CD4-positive, alpha-beta memory T cell (primary cell): ENCODE results near the gene KCNIP4. TPM values are rescaled to one million over a fixed set of nuclear protein-coding genes. Genes with fewer than 3 reads are reported as not detected.

Experiments
- CTCF ChIA-PET: fragments of 350-600 bp; sonication (Branson Sonifier 250); formaldehyde crosslinking; loops from one replicate; lab custom pipeline; 2021; ENCODE audit warnings: inconsistent platforms; ENCODE audit not compliant: partially characterized antibody; lab: Charles Lee
- POLR2A ChIA-PET: fragments of 350-600 bp; sonication (Branson Sonifier 250); formaldehyde crosslinking; loops from one replicate; lab custom pipeline; 2021; ENCODE audit not compliant: partially characterized antibody; lab: Charles Lee
- DNase-seq, 5 donors: peaks; one replicate each; pipeline versions ENCODE4 v3.0.0 to v3.0.0-alpha.2; 2020 to 2022; ENCODE audit warnings: mixed read lengths in 1 of 5
- H3K27ac ChIP-seq: one replicate; pipeline ENCODE4 v1.7.0; 2013; ENCODE audit warnings: low read depth, low read length
- H3K27me3 ChIP-seq: 2 replicates; pipeline ENCODE4 v1.7.0; 2013; ENCODE audit warnings: mild to moderate bottlenecking, low read length, moderate library complexity; ENCODE audit not compliant: insufficient read depth
- H3K36me3 ChIP-seq: 2 replicates; pipeline ENCODE4 v1.7.0; 2013; ENCODE audit warnings: mild to moderate bottlenecking, low read length, moderate library complexity; ENCODE audit not compliant: insufficient read depth
- H3K4me1 ChIP-seq: 2 replicates; pipeline ENCODE4 v1.7.0; 2013; ENCODE audit warnings: mild to moderate bottlenecking, low read length, moderate library complexity; ENCODE audit not compliant: insufficient read depth
- H3K4me3 ChIP-seq, 2 donors: one replicate each; pipeline ENCODE4 v1.7.0; 2013; ENCODE audit warnings: low read length in 2 of 2, mild to moderate bottlenecking in 1 of 2
- H3K9me3 ChIP-seq, 2 donors: one replicate each; pipeline ENCODE4 v1.7.0; 2013; ENCODE audit warnings: low read length in 2 of 2, control low read depth in 1 of 2; ENCODE audit not compliant: control insufficient read depth in 1 of 2
- H3K27ac Mint-ChIP-seq, 7 donors: one replicate each; pipeline ENCODE4 v1.8.0; 2020 to 2021; ENCODE audit warnings: mixed read lengths in 7 of 7, mild to moderate bottlenecking in 6 of 7, inconsistent platforms in 3 of 7, moderate library complexity in 3 of 7
- H3K27me3 Mint-ChIP-seq, 2 donors: one replicate each; pipeline ENCODE4 v1.8.0; 2020 to 2021; ENCODE audit warnings: mixed read lengths in 2 of 2
- H3K36me3 Mint-ChIP-seq, 2 donors: one replicate each; pipeline ENCODE4 v1.8.0; 2020 to 2021; ENCODE audit warnings: mixed read lengths in 2 of 2, inconsistent platforms in 1 of 2, mild to moderate bottlenecking in 1 of 2
- H3K4me1 Mint-ChIP-seq, 4 donors: one replicate each; pipeline ENCODE4 v1.8.0; 2020 to 2021; ENCODE audit warnings: mixed read lengths in 4 of 4, mild to moderate bottlenecking in 1 of 4
- H3K4me3 Mint-ChIP-seq, 8 donors: one replicate each; pipeline ENCODE4 v1.8.0; 2020 to 2021; ENCODE audit warnings: mixed read lengths in 8 of 8, mild to moderate bottlenecking in 7 of 8, moderate library complexity in 6 of 8, inconsistent platforms in 3 of 8
- H3K9me3 Mint-ChIP-seq, 8 donors: one replicate each; pipeline ENCODE4 v1.8.0; 2020 to 2021; ENCODE audit warnings: mixed read lengths in 8 of 8, mild to moderate bottlenecking in 5 of 8, inconsistent platforms in 3 of 8, moderate library complexity in 1 of 8
- intact Hi-C: fragments of 100-400 bp; cut with micrococcal nuclease; formaldehyde crosslinking; loops from one replicate; pipeline ENCODE4 v1.15.1; 2023
- polyA plus RNA-seq, 2 donors: library from polyadenylated mRNA; unstranded; fragments of 300-500 nt; fragmentation: Illumina TruSeq; gene quantifications; one replicate each; pipeline ENCODE4 v1.2.3, GENCODE V29; 2021
- total RNA-seq, 2 experiments: library from RNA; stranded (reverse); gene quantifications; one replicate each; pipeline ENCODE4 v1.2.3, GENCODE V29; 2021

Gene KCNIP4
- total and polyA plus RNA-seq, 4 experiments from 2014 or later: 0.11 to 0.26 TPM; not detected in 2

DNA sequence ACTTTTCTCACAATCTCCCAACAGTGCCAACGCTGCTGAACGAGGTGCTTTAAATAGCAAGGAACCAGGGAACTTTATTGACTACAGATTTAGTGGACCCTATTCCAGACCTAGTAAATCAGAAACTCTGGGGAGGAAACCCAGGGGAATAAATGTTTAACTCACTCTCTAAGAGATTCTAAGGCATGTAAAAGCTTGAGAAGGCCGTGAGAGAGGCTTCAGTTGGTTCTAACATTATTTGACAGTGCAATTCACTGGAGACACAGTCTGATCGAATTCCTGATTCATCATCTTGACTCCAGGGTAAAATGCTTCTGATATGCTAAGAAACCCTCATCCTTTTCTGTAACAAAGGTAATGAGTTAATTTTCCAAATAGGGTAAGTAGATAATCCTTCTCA is 494.4 kb downstream of the KCNIP4 start:
- no peak for DNase-seq
- Histone ChIP-seq H3K27ac (no peak overlapping the region), H3K9me3 (peaks cover 0 to 6% of the 10 kb centered on the region in 2 donors), H3K36me3 (no peaks in the 10 kb centered on the region), H3K4me3 (no peak overlapping the region), H3K4me1 (no peaks in the 10 kb centered on the region), H3K27me3 (no peaks in the 10 kb centered on the region)
- Mint-ChIP-seq H3K4me1 (no peaks in the 10 kb centered on the region), H3K27ac (no peak overlapping the region), H3K9me3 (peaks cover 0 to 5% (median 0%) of the 10 kb centered on the region in 8 donors), H3K27me3 (no peaks in the 10 kb centered on the region), H3K4me3 (no peak overlapping the region), H3K36me3 (no peaks in the 10 kb centered on the region)
- ChIA-PET CTCF (no interaction called here), POLR2A (no interaction called here)
- intact Hi-C loops: no loop called here

DNA sequence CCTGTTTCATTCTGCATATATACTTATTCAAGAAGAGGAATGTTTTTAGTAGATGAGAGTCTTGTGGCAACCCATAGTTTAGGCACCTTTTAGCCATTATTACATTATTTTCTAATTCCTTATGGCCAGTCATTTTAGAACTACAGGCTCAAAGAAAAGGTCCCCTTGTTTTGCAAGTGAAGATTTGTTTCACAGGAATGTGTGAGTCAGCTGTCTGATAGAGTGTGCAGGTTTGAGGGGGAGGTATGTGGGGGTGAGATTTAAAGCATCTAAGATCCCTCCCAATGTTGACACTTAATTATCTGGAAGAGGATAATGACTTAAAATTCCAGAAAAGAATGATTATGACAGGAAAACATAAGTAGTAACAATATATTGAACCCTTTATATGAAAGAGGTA is 495.6 kb downstream of the KCNIP4 start:
- DNase-seq: no peak
- H3K27me3 ChIP-seq: no peaks in the 10 kb centered on the region
- Mint-ChIP-seq H3K36me3 (no peaks in the 10 kb centered on the region), H3K4me1 (no peaks in the 10 kb centered on the region), H3K27me3 (no peaks in the 10 kb centered on the region), H3K4me3 (no peak overlapping the region), H3K27ac (no peak overlapping the region), H3K9me3 (peaks cover 0 to 5% (median 0%) of the 10 kb centered on the region in 8 donors)
- H3K27ac ChIP-seq: no peak overlapping the region
- intact Hi-C loops: no loop called here
- CTCF ChIA-PET: no interaction called here
- H3K4me1 ChIP-seq: no peaks in the 10 kb centered on the region
- H3K4me3 ChIP-seq: no peak overlapping the region
- POLR2A ChIA-PET: no interaction called here
- H3K9me3 ChIP-seq: peaks cover 0 to 6% of the 10 kb centered on the region in 2 donors
- no peaks in the 10 kb centered on the region for H3K36me3 ChIP-seq

DNA sequence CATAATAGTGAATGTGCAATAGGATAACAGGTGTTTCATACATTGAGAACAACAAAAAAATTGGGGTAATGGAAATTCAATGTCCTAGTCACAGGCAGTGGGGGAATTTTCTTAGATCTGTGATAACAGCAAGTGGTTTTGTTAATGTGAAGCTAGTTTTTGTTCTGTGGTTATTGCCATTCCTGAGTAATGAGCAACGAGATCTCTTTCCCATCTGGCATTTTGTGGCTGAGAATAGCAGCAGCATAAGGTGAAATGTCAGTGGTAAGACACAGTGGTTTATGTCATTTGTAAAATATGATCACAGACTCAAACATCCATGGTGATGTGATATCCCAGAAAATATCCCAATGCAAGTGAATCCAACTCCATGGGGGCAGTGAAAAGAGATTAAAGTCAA is 497.5 kb downstream of the KCNIP4 start:
- no peak overlapping the region for H3K27ac Mint-ChIP-seq
- no peaks in the 10 kb centered on the region for H3K27me3 Mint-ChIP-seq

DNA sequence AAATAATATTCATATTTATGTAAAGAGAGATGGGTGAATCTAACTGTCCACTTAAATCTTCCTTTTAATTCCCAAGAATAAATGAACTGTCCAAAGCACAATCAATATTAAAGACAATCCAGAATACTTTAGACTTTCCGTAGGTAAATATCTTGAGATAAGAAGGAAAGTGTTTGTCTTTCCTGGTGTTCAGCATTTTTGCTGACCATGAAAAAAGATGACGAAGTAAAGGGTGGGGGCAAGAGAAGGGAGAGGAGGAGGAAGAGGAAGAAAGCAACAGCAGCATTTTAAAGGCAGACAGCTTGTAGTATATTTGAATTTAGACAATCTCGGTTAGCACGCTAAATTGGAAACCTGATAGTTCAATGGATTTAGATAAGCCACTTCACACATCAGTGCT is 498.2 kb downstream of the KCNIP4 start:
- Mint-ChIP-seq H3K27me3 (no peaks in the 10 kb centered on the region), H3K36me3 (no peaks in the 10 kb centered on the region), H3K27ac (no peak overlapping the region), H3K4me3 (no peak overlapping the region), H3K9me3 (peaks cover 0 to 2% (median 0%) of the 10 kb centered on the region in 8 donors), H3K4me1 (no peaks in the 10 kb centered on the region)
- POLR2A ChIA-PET: no interaction called here
- Histone ChIP-seq H3K4me1 (no peaks in the 10 kb centered on the region), H3K27ac (no peak overlapping the region), H3K9me3 (no peaks in the 10 kb centered on the region), H3K27me3 (no peaks in the 10 kb centered on the region), H3K4me3 (no peak overlapping the region), H3K36me3 (no peaks in the 10 kb centered on the region)
- DNase-seq: no peak
- CTCF ChIA-PET: no interaction called here
- intact Hi-C loops: no loop called here

More for the DNA sequence above, 497.5 kb downstream of the KCNIP4 start:
- no peaks in the 10 kb centered on the region for H3K9me3 ChIP-seq
- no peak overlapping the region for H3K4me3 ChIP-seq
- ChIA-PET CTCF (no interaction called here), POLR2A (no interaction called here)
- no peaks in the 10 kb centered on the region for H3K36me3 ChIP-seq
- intact Hi-C loops: no loop called here
- no peak for DNase-seq
- no peak overlapping the region for H3K27ac ChIP-seq
- peaks cover 0 to 2% (median 0%) of the 10 kb centered on the region in 8 donors for H3K9me3 Mint-ChIP-seq
- H3K4me1 ChIP-seq: no peaks in the 10 kb centered on the region
- H3K4me1 Mint-ChIP-seq: no peaks in the 10 kb centered on the region
- no peak overlapping the region for H3K4me3 Mint-ChIP-seq
- H3K27me3 ChIP-seq: no peaks in the 10 kb centered on the region
- H3K36me3 Mint-ChIP-seq: no peaks in the 10 kb centered on the region

DNA sequence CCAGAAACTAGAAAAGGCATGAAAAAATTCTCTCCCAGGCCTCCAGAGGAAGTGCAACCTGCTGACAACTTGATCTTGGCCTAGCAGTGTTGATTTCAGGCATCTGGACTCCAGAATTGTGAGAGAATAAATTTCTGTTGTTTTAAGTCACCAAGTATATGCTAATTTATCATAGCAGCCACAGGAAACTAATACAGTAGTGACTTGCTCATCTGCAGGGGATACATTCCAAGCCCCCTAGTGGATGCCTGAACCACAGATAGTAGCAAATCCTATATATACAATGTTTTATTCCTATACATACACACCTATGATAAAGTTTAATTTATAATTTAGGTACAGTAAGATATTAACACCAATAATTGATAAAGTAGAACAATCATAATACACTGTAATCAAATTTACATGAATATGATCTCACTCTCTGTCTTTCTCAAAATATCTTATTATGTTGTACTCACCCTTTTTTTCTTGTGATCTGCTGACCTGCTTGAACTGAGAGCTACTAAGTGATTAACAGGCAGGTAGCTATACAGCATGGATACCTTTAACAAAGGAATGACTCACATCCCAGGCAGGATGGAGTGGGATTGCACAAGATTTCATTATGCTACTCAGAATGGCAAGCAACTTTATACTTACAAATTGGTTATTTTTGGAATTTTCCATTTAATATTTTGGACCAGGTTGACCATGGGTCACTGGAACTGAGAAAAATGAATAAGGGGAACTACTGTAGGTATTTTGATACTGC is 501.1 kb downstream of the KCNIP4 start:
- DNase-seq: no peak
- ChIA-PET POLR2A (no interaction called here), CTCF (no interaction called here)
- no peaks in the 10 kb centered on the region for H3K4me1 Mint-ChIP-seq
- H3K27ac ChIP-seq: no peak overlapping the region
- H3K9me3 Mint-ChIP-seq: peaks cover 0 to 8% (median 4%) of the 10 kb centered on the region in 8 donors
- intact Hi-C loops: no loop called here
- H3K27me3 Mint-ChIP-seq: no peaks in the 10 kb centered on the region
- H3K9me3 ChIP-seq: no peaks in the 10 kb centered on the region
- H3K36me3 ChIP-seq: no peaks in the 10 kb centered on the region
- no peaks in the 10 kb centered on the region for H3K36me3 Mint-ChIP-seq
- no peaks in the 10 kb centered on the region for H3K27me3 ChIP-seq
- no peak overlapping the region for H3K4me3 Mint-ChIP-seq
- H3K4me1 ChIP-seq: no peaks in the 10 kb centered on the region
- no peak overlapping the region for H3K27ac Mint-ChIP-seq
- no peak overlapping the region for H3K4me3 ChIP-seq

DNA sequence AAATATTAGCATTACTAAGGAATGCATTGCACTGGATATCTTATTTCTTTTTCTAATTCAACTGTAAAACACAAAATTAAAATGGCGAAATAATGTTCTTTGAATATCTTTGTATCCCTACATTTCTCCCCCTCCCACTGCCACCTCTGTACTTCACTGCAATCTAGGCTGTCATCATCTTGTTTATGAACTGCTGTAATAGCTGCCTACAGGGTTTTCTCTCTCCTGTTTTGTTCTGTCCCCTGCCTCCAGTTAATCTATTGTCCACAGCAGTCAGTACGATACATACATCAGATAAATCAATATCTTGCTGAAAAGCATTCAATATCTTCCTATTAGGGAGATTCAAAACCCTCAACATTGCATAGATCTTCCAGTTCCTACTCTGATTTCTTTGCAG is 528.4 kb downstream of the KCNIP4 start:
- Mint-ChIP-seq H3K9me3 (peaks cover 0 to 4% (median 2%) of the 10 kb centered on the region in 8 donors), H3K27ac (no peak overlapping the region), H3K36me3 (no peaks in the 10 kb centered on the region), H3K4me3 (no peak overlapping the region), H3K27me3 (no peaks in the 10 kb centered on the region), H3K4me1 (no peaks in the 10 kb centered on the region)
- POLR2A ChIA-PET: no interaction called here
- Histone ChIP-seq H3K27ac (no peak overlapping the region), H3K4me3 (no peak overlapping the region), H3K27me3 (no peaks in the 10 kb centered on the region), H3K4me1 (no peaks in the 10 kb centered on the region), H3K36me3 (no peaks in the 10 kb centered on the region), H3K9me3 (no peaks in the 10 kb centered on the region)
- CTCF ChIA-PET: no interaction called here
- intact Hi-C loops: no loop called here
- no peak for DNase-seq

DNA sequence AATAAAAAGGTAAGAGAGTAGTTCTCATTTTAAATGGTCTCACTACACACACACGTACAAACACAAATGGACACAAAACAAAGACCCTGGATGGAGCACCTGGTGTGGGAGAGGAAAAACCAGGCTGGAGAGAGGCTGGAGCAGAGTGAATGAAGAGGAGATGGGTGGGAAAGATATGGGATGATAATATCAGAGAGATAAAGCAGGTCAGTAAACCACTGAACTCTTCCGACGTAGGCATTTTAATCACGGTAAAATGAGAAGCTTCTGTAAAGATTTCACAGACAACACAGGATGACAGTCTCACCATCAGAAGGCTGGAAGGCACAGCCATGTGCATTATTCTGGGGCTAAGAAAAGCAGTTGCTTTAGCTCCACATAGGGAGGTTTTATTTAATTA is 532.8 kb downstream of the KCNIP4 start:
- Histone ChIP-seq H3K4me3 (no peak overlapping the region), H3K4me1 (no peaks in the 10 kb centered on the region), H3K27me3 (no peaks in the 10 kb centered on the region), H3K9me3 (no peaks in the 10 kb centered on the region), H3K36me3 (no peaks in the 10 kb centered on the region), H3K27ac (no peak overlapping the region)
- H3K36me3 Mint-ChIP-seq: no peaks in the 10 kb centered on the region
- no peak overlapping the region for H3K4me3 Mint-ChIP-seq
- CTCF ChIA-PET: no interaction called here
- POLR2A ChIA-PET: no interaction called here
- H3K27ac Mint-ChIP-seq: no peak overlapping the region
- H3K4me1 Mint-ChIP-seq: no peaks in the 10 kb centered on the region
- H3K27me3 Mint-ChIP-seq: no peaks in the 10 kb centered on the region
- intact Hi-C loops: no loop called here
- DNase-seq: no peak
- H3K9me3 Mint-ChIP-seq: peaks cover 1 to 13% (median 3%) of the 10 kb centered on the region in 8 donors
